H9 (cell line): ENCODE data around the gene PPAN. TPM values are rescaled to one million over a fixed set of nuclear protein-coding genes. Genes with fewer than 3 reads are reported as not detected.
A peak's percentile ranks its signal among the peaks of the same experiment; 100 is the strongest.

Experiments
- DNase-seq: peaks from one replicate; pipeline ENCODE4 v3.0.0-alpha.2; 2017
- H2AFZ ChIP-seq: one replicate; pipeline ENCODE4 v1.6.1; 2013; ENCODE audit warnings: mild to moderate bottlenecking, low read length, control low read depth, moderate library complexity
- H2AK5ac ChIP-seq: 2 replicates; pipeline ENCODE4 v1.6.1; 2013; ENCODE audit warnings: low read length, control low read depth, mixed read lengths; ENCODE audit not compliant: insufficient read length
- H2BK120ac ChIP-seq: one replicate; pipeline ENCODE4 v1.6.1; 2013; ENCODE audit warnings: low read depth, mild to moderate bottlenecking, low read length, control low read depth, inconsistent platforms; ENCODE audit not compliant: poor library complexity, severe bottlenecking
- H2BK12ac ChIP-seq: 2 replicates; pipeline ENCODE4 v1.6.1; 2013; ENCODE audit warnings: low read length, control low read depth, mixed read lengths, low read depth; ENCODE audit not compliant: insufficient read length
- H2BK15ac ChIP-seq: 2 replicates; pipeline ENCODE4 v1.6.1; 2013; ENCODE audit warnings: low read depth, low read length, control low read depth
- H2BK20ac ChIP-seq: one replicate; pipeline ENCODE4 v1.6.1; 2013; ENCODE audit warnings: low read depth, mild to moderate bottlenecking, low read length, control low read depth, inconsistent platforms; ENCODE audit not compliant: poor library complexity, severe bottlenecking
- H2BK5ac ChIP-seq: 2 replicates; pipeline ENCODE4 v1.6.1; 2013; ENCODE audit warnings: low read length, control low read depth, mixed read lengths; ENCODE audit not compliant: insufficient read length
- H3K14ac ChIP-seq: 2 replicates; pipeline ENCODE4 v1.6.1; 2013; ENCODE audit warnings: low read length, control low read depth; ENCODE audit not compliant: insufficient read depth
- H3K18ac ChIP-seq: 2 replicates; pipeline ENCODE4 v1.6.1; 2013; ENCODE audit warnings: low read depth, mild to moderate bottlenecking, mixed read lengths, low read length, control low read depth; ENCODE audit not compliant: insufficient read length
- H3K23ac ChIP-seq: 2 replicates; pipeline ENCODE4 v1.6.1; 2013; ENCODE audit warnings: low read length, control low read depth, mixed read lengths, low read depth; ENCODE audit not compliant: insufficient read length
- H3K23me2 ChIP-seq: 2 replicates; pipeline ENCODE4 v1.6.1; 2013; ENCODE audit warnings: low read depth, mild to moderate bottlenecking, mixed read lengths, low read length, control low read depth; ENCODE audit not compliant: insufficient read length, poor library complexity, severe bottlenecking
- H3K27ac ChIP-seq: 2 replicates; pipeline ENCODE4 v1.5.1; 2013; ENCODE audit warnings: low read length, control low read depth, mixed read lengths, low read depth; ENCODE audit not compliant: insufficient read length
- H3K27me3 ChIP-seq: 2 replicates; pipeline ENCODE4 v1.6.1; 2013; ENCODE audit warnings: low read length, control low read depth, inconsistent platforms; ENCODE audit not compliant: insufficient read depth
- H3K4ac ChIP-seq: 2 replicates; pipeline ENCODE4 v1.6.1; 2013; ENCODE audit warnings: low read depth, mild to moderate bottlenecking, control low read depth, inconsistent platforms, low read length, moderate library complexity
- H3K4me1 ChIP-seq: 2 replicates; pipeline ENCODE4 v1.6.1; 2013; ENCODE audit warnings: low read length, control low read depth, inconsistent platforms; ENCODE audit not compliant: insufficient read depth
- H3K4me2 ChIP-seq: 2 replicates; pipeline ENCODE4 v1.6.1; 2013; ENCODE audit warnings: low read length, control low read depth, mixed read lengths; ENCODE audit not compliant: insufficient read length, insufficient read depth
- H3K56ac ChIP-seq: 2 replicates; pipeline ENCODE4 v1.6.1; 2013; ENCODE audit warnings: low read depth, mild to moderate bottlenecking, mixed read lengths, low read length, control low read depth; ENCODE audit not compliant: insufficient read length
- H3K79me1 ChIP-seq: 2 replicates; pipeline ENCODE4 v1.6.1; 2013; ENCODE audit warnings: low read depth, mild to moderate bottlenecking, moderate library complexity, low read length, control low read depth, inconsistent platforms; ENCODE audit not compliant: insufficient read depth, poor library complexity, severe bottlenecking
- H3K79me2 ChIP-seq: 2 replicates; pipeline ENCODE4 v1.6.1; 2013; ENCODE audit warnings: low read length, control low read depth, inconsistent platforms; ENCODE audit not compliant: insufficient read depth
- H3K9ac ChIP-seq: 2 replicates; pipeline ENCODE4 v1.6.1; 2013; ENCODE audit warnings: low read length, control low read depth, mixed read lengths; ENCODE audit not compliant: insufficient read length; ENCODE audit errors: extremely low read depth
- H3K9me3 ChIP-seq: one replicate; pipeline ENCODE4 v1.6.1; 2013; ENCODE audit warnings: low read depth, low read length, inconsistent platforms; ENCODE audit not compliant: control insufficient read depth
- H3T11ph ChIP-seq: one replicate; pipeline ENCODE4 v1.6.1; 2013; ENCODE audit warnings: mild to moderate bottlenecking, low read length, control low read depth, inconsistent platforms
- H4K20me1 ChIP-seq: one replicate; pipeline ENCODE4 v1.6.1; 2013; ENCODE audit not compliant: control insufficient read depth, insufficient read length, insufficient read depth
- H4K5ac ChIP-seq: 2 replicates; pipeline ENCODE4 v1.6.1; 2013; ENCODE audit warnings: low read depth, mild to moderate bottlenecking, mixed read lengths, low read length, control low read depth; ENCODE audit not compliant: insufficient read length
- H4K8ac ChIP-seq: replicated peaks from 2 replicates; pipeline ENCODE4 v1.6.1; 2013; ENCODE audit warnings: low read length, control low read depth, mixed read lengths, low read depth; ENCODE audit not compliant: insufficient read length
- H4K91ac ChIP-seq: 2 replicates; pipeline ENCODE4 v1.6.1; 2013; ENCODE audit warnings: low read depth, mild to moderate bottlenecking, moderate library complexity, mixed read lengths, low read length, control low read depth; ENCODE audit not compliant: insufficient read length
- H3K27ac Mint-ChIP-seq, 3 experiments: 2 replicates in 2 of 3; 3 replicates in 1 of 3; pipeline ENCODE4 v1.8.0; 2020 to 2021; ENCODE audit warnings: mixed read lengths in 3 of 3, mild to moderate bottlenecking in 1 of 3, moderate library complexity in 1 of 3
- H3K27me3 Mint-ChIP-seq: 2 replicates; pipeline ENCODE4 v1.8.0; 2021; ENCODE audit warnings: low read depth, mild to moderate bottlenecking, moderate library complexity, mixed read lengths
- H3K36me3 Mint-ChIP-seq, 3 experiments: 2 replicates in 2 of 3; 3 replicates in 1 of 3; pipeline ENCODE4 v1.8.0; 2020 to 2021; ENCODE audit warnings: low read depth in 3 of 3, mixed read lengths in 3 of 3; ENCODE audit not compliant: insufficient read depth in 1 of 3
- H3K4me1 Mint-ChIP-seq, 2 experiments: 2 replicates each; pipeline ENCODE4 v1.8.0; 2020; ENCODE audit warnings: mixed read lengths in 2 of 2
- H3K4me3 Mint-ChIP-seq, 2 experiments: 2 replicates in 1 of 2; 3 replicates in 1 of 2; pipeline ENCODE4 v1.8.0; 2020 to 2021; ENCODE audit warnings: mild to moderate bottlenecking in 2 of 2, mixed read lengths in 2 of 2, moderate library complexity in 1 of 2
- H3K9me3 Mint-ChIP-seq, 2 experiments: 2 replicates in 1 of 2; 3 replicates in 1 of 2; pipeline ENCODE4 v1.8.0; 2020; ENCODE audit warnings: mild to moderate bottlenecking in 2 of 2, mixed read lengths in 2 of 2, moderate library complexity in 1 of 2
- WGBS: extraction: QIAGEN DNeasy Blood & Tissue Kit; methylation state at CpG from one replicate; pipeline ENCODE4 v1.1.7; 2013; ENCODE audit warnings: missing lambda C conversion rate, low lambda C conversion rate, mixed read lengths; ENCODE audit not compliant: insufficient read length; ENCODE audit errors: extremely low coverage; 5-methylcytosine and 5-hydroxymethylcytosine counted together
- total RNA-seq: library from RNA; stranded (reverse); gene quantifications from 2 replicates; pipeline ENCODE4 v1.2.1, GENCODE V29; 2021
- TF ChIP-seq, protein P1 (sequence below): fragments of 200-600 bp; sonication (generic); conservative IDR thresholded peaks from 3 replicates; pipeline ENCODE4 v1.8.0; 2021; ENCODE audit warnings: antibody characterized with exemption, mild to moderate bottlenecking

PPAN gene
- total RNA-seq, 1 experiment from 2014 or later, result 157 TPM

DNA sequence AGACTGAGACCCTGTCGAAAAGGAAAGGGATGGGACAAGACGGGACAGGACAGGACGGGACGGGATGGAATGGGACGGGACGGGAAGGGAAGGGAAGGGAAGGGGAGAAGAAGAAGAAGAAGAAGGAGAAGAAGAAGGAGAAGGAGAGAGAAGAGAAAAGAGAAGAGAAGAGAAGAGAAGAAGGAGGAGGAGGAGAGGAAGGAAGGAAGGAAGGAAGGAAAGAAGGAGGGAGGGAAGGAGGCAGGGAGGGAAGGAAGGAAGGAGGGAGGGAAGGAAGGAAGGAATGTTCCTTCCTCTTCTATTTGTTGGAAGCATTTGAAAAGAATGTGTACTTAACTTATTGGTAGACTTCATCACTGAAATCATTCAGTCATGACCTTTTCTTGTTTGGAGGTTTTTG lies 29.6 kb upstream of the PPAN start:
- Histone ChIP-seq H2BK20ac (no peak overlapping the region), H3K23me2 (no peaks in the 10 kb centered on the region), H3K23ac (no peak overlapping the region), H4K20me1 (no peaks in the 10 kb centered on the region), H3K18ac (no peak overlapping the region), H3K14ac (no peak overlapping the region), H3K56ac (no peak overlapping the region), H3K79me1 (no peaks in the 10 kb centered on the region), H2BK12ac (no peak overlapping the region), H3K27ac (no peak overlapping the region), H3K9me3 (no peaks in the 10 kb centered on the region), H2AK5ac (no peak overlapping the region), H4K8ac (no peak overlapping the region), H3K4me1 (no peaks in the 10 kb centered on the region; the same call in 1 of the 2 replicates), H2BK15ac (no peak overlapping the region), H3K4me2 (no peak overlapping the region), H2AFZ (no peak overlapping the region), H3K27me3 (no peaks in the 10 kb centered on the region; the same call in 1 of the 2 replicates), H2BK120ac (no peak overlapping the region), H2BK5ac (no peak overlapping the region), H3K9ac (no peak overlapping the region), H3K79me2 (no peaks in the 10 kb centered on the region), H3T11ph (no peak overlapping the region), H3K4ac (no peak overlapping the region), H4K5ac (peak overlapping the region; percentile 33), H4K91ac (no peak overlapping the region)
- Mint-ChIP-seq H3K4me3 (no peak overlapping the region), H3K36me3 (peaks cover 0 to 3% (median 3%) of the 10 kb centered on the region in 3 experiments; a peak in 2 of 7 replicates), H3K27me3 (peaks cover 48% of the 10 kb centered on the region), H3K9me3 (peaks cover 11 to 18% of the 10 kb centered on the region in 2 experiments), H3K27ac (no peak overlapping the region; a peak in 1 of 7 replicates), H3K4me1 (peaks cover 2 to 3% of the 10 kb centered on the region in 2 experiments; a peak in 3 of 4 replicates)
- no peak for DNase-seq
- TF ChIP-seq, protein P1, sequence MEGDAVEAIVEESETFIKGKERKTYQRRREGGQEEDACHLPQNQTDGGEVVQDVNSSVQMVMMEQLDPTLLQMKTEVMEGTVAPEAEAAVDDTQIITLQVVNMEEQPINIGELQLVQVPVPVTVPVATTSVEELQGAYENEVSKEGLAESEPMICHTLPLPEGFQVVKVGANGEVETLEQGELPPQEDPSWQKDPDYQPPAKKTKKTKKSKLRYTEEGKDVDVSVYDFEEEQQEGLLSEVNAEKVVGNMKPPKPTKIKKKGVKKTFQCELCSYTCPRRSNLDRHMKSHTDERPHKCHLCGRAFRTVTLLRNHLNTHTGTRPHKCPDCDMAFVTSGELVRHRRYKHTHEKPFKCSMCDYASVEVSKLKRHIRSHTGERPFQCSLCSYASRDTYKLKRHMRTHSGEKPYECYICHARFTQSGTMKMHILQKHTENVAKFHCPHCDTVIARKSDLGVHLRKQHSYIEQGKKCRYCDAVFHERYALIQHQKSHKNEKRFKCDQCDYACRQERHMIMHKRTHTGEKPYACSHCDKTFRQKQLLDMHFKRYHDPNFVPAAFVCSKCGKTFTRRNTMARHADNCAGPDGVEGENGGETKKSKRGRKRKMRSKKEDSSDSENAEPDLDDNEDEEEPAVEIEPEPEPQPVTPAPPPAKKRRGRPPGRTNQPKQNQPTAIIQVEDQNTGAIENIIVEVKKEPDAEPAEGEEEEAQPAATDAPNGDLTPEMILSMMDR, result no peak
- no CpG with 5 or more reads among the region's 6 CpGs for WGBS
